H9 (cell line): Measurements from ENCODE around the gene HUS1B. TPM values are rescaled to one million over a fixed set of nuclear protein-coding genes. Genes with fewer than 3 reads are reported as not detected.

Experiments
- DNase-seq: peaks from one replicate; pipeline ENCODE4 v3.0.0-alpha.2; 2017
- H2AFZ ChIP-seq: one replicate; pipeline ENCODE4 v1.6.1; 2013; ENCODE audit warnings: mild to moderate bottlenecking, low read length, control low read depth, moderate library complexity
- H2AK5ac ChIP-seq: 2 replicates; pipeline ENCODE4 v1.6.1; 2013; ENCODE audit warnings: low read length, control low read depth, mixed read lengths; ENCODE audit not compliant: insufficient read length
- H2BK120ac ChIP-seq: one replicate; pipeline ENCODE4 v1.6.1; 2013; ENCODE audit warnings: low read depth, mild to moderate bottlenecking, low read length, control low read depth, inconsistent platforms; ENCODE audit not compliant: poor library complexity, severe bottlenecking
- H2BK12ac ChIP-seq: 2 replicates; pipeline ENCODE4 v1.6.1; 2013; ENCODE audit warnings: low read length, control low read depth, mixed read lengths, low read depth; ENCODE audit not compliant: insufficient read length
- H2BK15ac ChIP-seq: 2 replicates; pipeline ENCODE4 v1.6.1; 2013; ENCODE audit warnings: low read depth, low read length, control low read depth
- H2BK20ac ChIP-seq: one replicate; pipeline ENCODE4 v1.6.1; 2013; ENCODE audit warnings: low read depth, mild to moderate bottlenecking, low read length, control low read depth, inconsistent platforms; ENCODE audit not compliant: poor library complexity, severe bottlenecking
- H2BK5ac ChIP-seq: 2 replicates; pipeline ENCODE4 v1.6.1; 2013; ENCODE audit warnings: low read length, control low read depth, mixed read lengths; ENCODE audit not compliant: insufficient read length
- H3K14ac ChIP-seq: 2 replicates; pipeline ENCODE4 v1.6.1; 2013; ENCODE audit warnings: low read length, control low read depth; ENCODE audit not compliant: insufficient read depth
- H3K18ac ChIP-seq: 2 replicates; pipeline ENCODE4 v1.6.1; 2013; ENCODE audit warnings: low read depth, mild to moderate bottlenecking, mixed read lengths, low read length, control low read depth; ENCODE audit not compliant: insufficient read length
- H3K23ac ChIP-seq: 2 replicates; pipeline ENCODE4 v1.6.1; 2013; ENCODE audit warnings: low read length, control low read depth, mixed read lengths, low read depth; ENCODE audit not compliant: insufficient read length
- H3K23me2 ChIP-seq: 2 replicates; pipeline ENCODE4 v1.6.1; 2013; ENCODE audit warnings: low read depth, mild to moderate bottlenecking, mixed read lengths, low read length, control low read depth; ENCODE audit not compliant: insufficient read length, poor library complexity, severe bottlenecking
- H3K27ac ChIP-seq: 2 replicates; pipeline ENCODE4 v1.5.1; 2013; ENCODE audit warnings: low read length, control low read depth, mixed read lengths, low read depth; ENCODE audit not compliant: insufficient read length
- H3K27me3 ChIP-seq: 2 replicates; pipeline ENCODE4 v1.6.1; 2013; ENCODE audit warnings: low read length, control low read depth, inconsistent platforms; ENCODE audit not compliant: insufficient read depth
- H3K4ac ChIP-seq: 2 replicates; pipeline ENCODE4 v1.6.1; 2013; ENCODE audit warnings: low read depth, mild to moderate bottlenecking, control low read depth, inconsistent platforms, low read length, moderate library complexity
- H3K4me1 ChIP-seq: 2 replicates; pipeline ENCODE4 v1.6.1; 2013; ENCODE audit warnings: low read length, control low read depth, inconsistent platforms; ENCODE audit not compliant: insufficient read depth
- H3K4me2 ChIP-seq: 2 replicates; pipeline ENCODE4 v1.6.1; 2013; ENCODE audit warnings: low read length, control low read depth, mixed read lengths; ENCODE audit not compliant: insufficient read length, insufficient read depth
- H3K56ac ChIP-seq: 2 replicates; pipeline ENCODE4 v1.6.1; 2013; ENCODE audit warnings: low read depth, mild to moderate bottlenecking, mixed read lengths, low read length, control low read depth; ENCODE audit not compliant: insufficient read length
- H3K79me1 ChIP-seq: 2 replicates; pipeline ENCODE4 v1.6.1; 2013; ENCODE audit warnings: low read depth, mild to moderate bottlenecking, moderate library complexity, low read length, control low read depth, inconsistent platforms; ENCODE audit not compliant: insufficient read depth, poor library complexity, severe bottlenecking
- H3K79me2 ChIP-seq: 2 replicates; pipeline ENCODE4 v1.6.1; 2013; ENCODE audit warnings: low read length, control low read depth, inconsistent platforms; ENCODE audit not compliant: insufficient read depth
- H3K9ac ChIP-seq: 2 replicates; pipeline ENCODE4 v1.6.1; 2013; ENCODE audit warnings: low read length, control low read depth, mixed read lengths; ENCODE audit not compliant: insufficient read length; ENCODE audit errors: extremely low read depth
- H3K9me3 ChIP-seq: one replicate; pipeline ENCODE4 v1.6.1; 2013; ENCODE audit warnings: low read depth, low read length, inconsistent platforms; ENCODE audit not compliant: control insufficient read depth
- H3T11ph ChIP-seq: one replicate; pipeline ENCODE4 v1.6.1; 2013; ENCODE audit warnings: mild to moderate bottlenecking, low read length, control low read depth, inconsistent platforms
- H4K20me1 ChIP-seq: one replicate; pipeline ENCODE4 v1.6.1; 2013; ENCODE audit not compliant: control insufficient read depth, insufficient read length, insufficient read depth
- H4K5ac ChIP-seq: 2 replicates; pipeline ENCODE4 v1.6.1; 2013; ENCODE audit warnings: low read depth, mild to moderate bottlenecking, mixed read lengths, low read length, control low read depth; ENCODE audit not compliant: insufficient read length
- H4K8ac ChIP-seq: replicated peaks from 2 replicates; pipeline ENCODE4 v1.6.1; 2013; ENCODE audit warnings: low read length, control low read depth, mixed read lengths, low read depth; ENCODE audit not compliant: insufficient read length
- H4K91ac ChIP-seq: 2 replicates; pipeline ENCODE4 v1.6.1; 2013; ENCODE audit warnings: low read depth, mild to moderate bottlenecking, moderate library complexity, mixed read lengths, low read length, control low read depth; ENCODE audit not compliant: insufficient read length
- H3K27ac Mint-ChIP-seq, 3 experiments: 2 replicates in 2 of 3; 3 replicates in 1 of 3; pipeline ENCODE4 v1.8.0; 2020 to 2021; ENCODE audit warnings: mixed read lengths in 3 of 3, mild to moderate bottlenecking in 1 of 3, moderate library complexity in 1 of 3
- H3K27me3 Mint-ChIP-seq: 2 replicates; pipeline ENCODE4 v1.8.0; 2021; ENCODE audit warnings: low read depth, mild to moderate bottlenecking, moderate library complexity, mixed read lengths
- H3K36me3 Mint-ChIP-seq, 3 experiments: 2 replicates in 2 of 3; 3 replicates in 1 of 3; pipeline ENCODE4 v1.8.0; 2020 to 2021; ENCODE audit warnings: low read depth in 3 of 3, mixed read lengths in 3 of 3; ENCODE audit not compliant: insufficient read depth in 1 of 3
- H3K4me1 Mint-ChIP-seq, 2 experiments: 2 replicates each; pipeline ENCODE4 v1.8.0; 2020; ENCODE audit warnings: mixed read lengths in 2 of 2
- H3K4me3 Mint-ChIP-seq, 2 experiments: 2 replicates in 1 of 2; 3 replicates in 1 of 2; pipeline ENCODE4 v1.8.0; 2020 to 2021; ENCODE audit warnings: mild to moderate bottlenecking in 2 of 2, mixed read lengths in 2 of 2, moderate library complexity in 1 of 2
- H3K9me3 Mint-ChIP-seq, 2 experiments: 2 replicates in 1 of 2; 3 replicates in 1 of 2; pipeline ENCODE4 v1.8.0; 2020; ENCODE audit warnings: mild to moderate bottlenecking in 2 of 2, mixed read lengths in 2 of 2, moderate library complexity in 1 of 2
- WGBS: extraction: QIAGEN DNeasy Blood & Tissue Kit; methylation state at CpG from one replicate; pipeline ENCODE4 v1.1.7; 2013; ENCODE audit warnings: missing lambda C conversion rate, low lambda C conversion rate, mixed read lengths; ENCODE audit not compliant: insufficient read length; ENCODE audit errors: extremely low coverage; 5-methylcytosine and 5-hydroxymethylcytosine counted together
- total RNA-seq: library from RNA; stranded (reverse); gene quantifications from 2 replicates; pipeline ENCODE4 v1.2.1, GENCODE V29; 2021
- TF ChIP-seq, protein P1 (sequence below): fragments of 200-600 bp; sonication (generic); conservative IDR thresholded peaks from 3 replicates; pipeline ENCODE4 v1.8.0; 2021; ENCODE audit warnings: antibody characterized with exemption, mild to moderate bottlenecking

HUS1B gene
- total RNA-seq, 1 experiment from 2014 or later, result 0.96 TPM

GRCh38 chr6:622462-622861 is 34.4 kb downstream of the HUS1B start:
- Histone ChIP-seq H4K20me1 (no peaks in the 10 kb centered on the region), H3K27me3 (no peaks in the 10 kb centered on the region), H2BK12ac (no peak overlapping the region), H3T11ph (no peak overlapping the region), H2BK5ac (no peak overlapping the region), H3K14ac (no peak overlapping the region), H3K4ac (no peak overlapping the region), H2BK15ac (no peak overlapping the region), H4K91ac (no peak overlapping the region), H3K4me2 (no peak overlapping the region), H3K18ac (no peak overlapping the region), H3K23ac (no peak overlapping the region), H2AFZ (no peak overlapping the region), H3K4me1 (no peaks in the 10 kb centered on the region; the same call in none of the 2 replicates), H3K56ac (no peak overlapping the region), H2AK5ac (no peak overlapping the region), H3K79me1 (no peaks in the 10 kb centered on the region), H3K23me2 (no peaks in the 10 kb centered on the region), H3K9ac (no peak overlapping the region), H2BK120ac (no peak overlapping the region), H4K5ac (no peak overlapping the region), H3K9me3 (no peaks in the 10 kb centered on the region), H2BK20ac (no peak overlapping the region), H4K8ac (no peak overlapping the region), H3K79me2 (no peaks in the 10 kb centered on the region), H3K27ac (no peak overlapping the region)
- Mint-ChIP-seq H3K9me3 (no peaks in the 10 kb centered on the region), H3K36me3 (peaks cover 3 to 24% (median 18%) of the 10 kb centered on the region in 3 experiments; a peak in 6 of 7 replicates), H3K4me3 (no peak overlapping the region), H3K27ac (peak overlapping the region in 1 of 3 experiments; percentile 52; a peak in 1 of 7 replicates), H3K4me1 (peaks cover 34 to 35% of the 10 kb centered on the region in 2 experiments), H3K27me3 (no peaks in the 10 kb centered on the region)
- TF ChIP-seq, protein P1, sequence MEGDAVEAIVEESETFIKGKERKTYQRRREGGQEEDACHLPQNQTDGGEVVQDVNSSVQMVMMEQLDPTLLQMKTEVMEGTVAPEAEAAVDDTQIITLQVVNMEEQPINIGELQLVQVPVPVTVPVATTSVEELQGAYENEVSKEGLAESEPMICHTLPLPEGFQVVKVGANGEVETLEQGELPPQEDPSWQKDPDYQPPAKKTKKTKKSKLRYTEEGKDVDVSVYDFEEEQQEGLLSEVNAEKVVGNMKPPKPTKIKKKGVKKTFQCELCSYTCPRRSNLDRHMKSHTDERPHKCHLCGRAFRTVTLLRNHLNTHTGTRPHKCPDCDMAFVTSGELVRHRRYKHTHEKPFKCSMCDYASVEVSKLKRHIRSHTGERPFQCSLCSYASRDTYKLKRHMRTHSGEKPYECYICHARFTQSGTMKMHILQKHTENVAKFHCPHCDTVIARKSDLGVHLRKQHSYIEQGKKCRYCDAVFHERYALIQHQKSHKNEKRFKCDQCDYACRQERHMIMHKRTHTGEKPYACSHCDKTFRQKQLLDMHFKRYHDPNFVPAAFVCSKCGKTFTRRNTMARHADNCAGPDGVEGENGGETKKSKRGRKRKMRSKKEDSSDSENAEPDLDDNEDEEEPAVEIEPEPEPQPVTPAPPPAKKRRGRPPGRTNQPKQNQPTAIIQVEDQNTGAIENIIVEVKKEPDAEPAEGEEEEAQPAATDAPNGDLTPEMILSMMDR, result no peak
- no peak for DNase-seq
- WGBS, result no CpG with 5 or more reads among the region's 7 CpGs
